GM23338 (cell line): ENCODE measurements around the gene GNAS. TPM values are rescaled to one million over a fixed set of nuclear protein-coding genes. Genes with fewer than 3 reads are reported as not detected.
A peak's percentile ranks its signal among the peaks of the same experiment; 100 is the strongest.

Experiments used
- ATAC-seq: fragments of 200-7000 bp; cut with Tn5 transposase; 3 replicates; pipeline ENCODE4 v1.9.1; 2020
- DNase-seq: peaks from one replicate; pipeline ENCODE4 v3.0.0-alpha.2; 2015; ENCODE audit warnings: low spot score
- H2AFZ ChIP-seq: fragments of 200-600 bp; sonication (generic); 2 replicates; pipeline ENCODE4 v1.8.0; 2016; ENCODE audit warnings: antibody characterized with exemption, mild to moderate bottlenecking, moderate library complexity
- H3F3A ChIP-seq: fragments of 200-600 bp; sonication (generic); replicated peaks from 2 replicates; pipeline ENCODE4 v1.8.0; 2017; ENCODE audit warnings: antibody characterized with exemption, mixed run types, low read depth
- H3K27ac ChIP-seq: fragments of 200-600 bp; sonication (generic); 2 replicates; pipeline ENCODE4 v1.6.1; 2016; ENCODE audit warnings: low read depth
- H3K27me3 ChIP-seq: fragments of 200-600 bp; sonication (generic); 2 replicates; pipeline ENCODE4 v1.8.0; 2016; ENCODE audit warnings: mild to moderate bottlenecking, mixed run types, moderate library complexity; ENCODE audit not compliant: insufficient read depth
- H3K36me3 ChIP-seq: fragments of 200-600 bp; sonication (generic); 2 replicates; pipeline ENCODE4 v1.8.0; 2016; ENCODE audit warnings: mild to moderate bottlenecking; ENCODE audit not compliant: insufficient read depth
- H3K4me1 ChIP-seq: fragments of 200-600 bp; sonication (generic); 2 replicates; pipeline ENCODE4 v1.8.0; 2016; ENCODE audit warnings: mild to moderate bottlenecking, moderate library complexity; ENCODE audit not compliant: insufficient read depth
- H3K4me2 ChIP-seq: fragments of 200-600 bp; sonication (generic); 2 replicates; pipeline ENCODE4 v1.7.1; 2017; ENCODE audit warnings: mixed run types
- H3K4me3 ChIP-seq: fragments of 200-600 bp; sonication (generic); 2 replicates; pipeline ENCODE4 v1.6.1; 2016; ENCODE audit warnings: mixed run types
- H3K79me2 ChIP-seq: fragments of 200-600 bp; sonication (generic); replicated peaks from 2 replicates; pipeline ENCODE4 v1.8.0; 2017; ENCODE audit warnings: mild to moderate bottlenecking; ENCODE audit not compliant: insufficient read depth
- H3K9me2 ChIP-seq: fragments of 200-600 bp; sonication (generic); 2 replicates; pipeline ENCODE4 v1.8.0; 2017; ENCODE audit not compliant: insufficient read depth
- H4K20me1 ChIP-seq: fragments of 200-600 bp; sonication (generic); replicated peaks from 2 replicates; pipeline ENCODE4 v1.8.0; 2017; ENCODE audit warnings: mild to moderate bottlenecking; ENCODE audit not compliant: insufficient read depth
- H3K27ac Mint-ChIP-seq: 2 replicates; pipeline ENCODE4 v1.8.0; 2020; ENCODE audit warnings: inconsistent platforms, mild to moderate bottlenecking, moderate library complexity, mixed read lengths
- H3K27me3 Mint-ChIP-seq: 3 replicates; pipeline ENCODE4 v1.8.0; 2022; ENCODE audit warnings: low read depth, mild to moderate bottlenecking, moderate library complexity, mixed read lengths, inconsistent platforms; ENCODE audit not compliant: insufficient read depth, poor library complexity
- H3K36me3 Mint-ChIP-seq: 3 replicates; pipeline ENCODE4 v1.8.0; 2021; ENCODE audit warnings: low read depth, mild to moderate bottlenecking, inconsistent platforms, moderate library complexity, mixed read lengths
- H3K4me1 Mint-ChIP-seq: 3 replicates; pipeline ENCODE4 v1.8.0; 2020; ENCODE audit warnings: mild to moderate bottlenecking, inconsistent platforms, mixed read lengths
- H3K4me3 Mint-ChIP-seq: 3 replicates; pipeline ENCODE4 v1.8.0; 2021; ENCODE audit warnings: moderate library complexity, mild to moderate bottlenecking, inconsistent platforms, mixed read lengths
- H3K9me3 Mint-ChIP-seq: 3 replicates; pipeline ENCODE4 v1.8.0; 2020; ENCODE audit warnings: moderate library complexity, mild to moderate bottlenecking, inconsistent platforms, mixed read lengths
- CREB1 ChIP-seq: fragments of 250-450 bp; sonication (Bioruptor Pico); IDR thresholded peaks from 2 replicates; pipeline ENCODE4 v1.5.0; 2020; ENCODE audit warnings: low read depth, mild to moderate bottlenecking, moderate library complexity
- CTCF ChIP-seq, 2 experiments: fragments of 200-600 bp in 1 of 2; sonication (generic) in 1 of 2; conservative IDR thresholded peaks; 2 replicates each; pipeline versions ENCODE4 v1.5.1 to v1.6.1; 2016 to 2017; ENCODE audit warnings: antibody characterized with exemption in 2 of 2, low read depth in 2 of 2, mild to moderate bottlenecking in 2 of 2, moderate library complexity in 1 of 2
- EZH2 ChIP-seq: fragments of 200-600 bp; sonication (generic); IDR thresholded peaks from one replicate; pipeline ENCODE4 v1.8.0; 2017; ENCODE audit warnings: antibody characterized with exemption, mild to moderate bottlenecking, low read depth; ENCODE audit not compliant: unreplicated experiment
- EZH2phosphoT487 ChIP-seq: fragments of 200-600 bp; sonication (generic); IDR thresholded peaks from one replicate; pipeline ENCODE4 v1.8.1; 2018; ENCODE audit warnings: antibody characterized with exemption; ENCODE audit not compliant: unreplicated experiment
- JUNB ChIP-seq: IDR thresholded peaks from one replicate; pipeline ENCODE4 v1.6.1; 2016; ENCODE audit warnings: antibody characterized with exemption; ENCODE audit not compliant: unreplicated experiment
- NANOG ChIP-seq: IDR thresholded peaks from 2 replicates; pipeline ENCODE4 v1.6.1; 2016; ENCODE audit warnings: antibody characterized with exemption, borderline replicate concordance
- ZNF114 ChIP-seq: fragments of 250-450 bp; sonication (Bioruptor Pico); IDR thresholded peaks from 2 replicates; pipeline ENCODE4 v1.5.0; 2020; ENCODE audit warnings: mild to moderate bottlenecking, moderate library complexity
- ZNF331 ChIP-seq: fragments of 250-450 bp; sonication (Bioruptor Pico); IDR thresholded peaks from 2 replicates; pipeline ENCODE4 v1.5.0; 2020; ENCODE audit warnings: low read depth, mild to moderate bottlenecking, moderate library complexity
- polyA plus RNA-seq: library from polyadenylated mRNA; unstranded; fragments of >200 nt; fragmentation: Nextera tagmentation; extraction: Ambion mirVana; gene quantifications from 2 replicates; pipeline ENCODE4 v1.2.1, GENCODE V29; 2016
- total RNA-seq: library from RNA; depleted of rRNA; stranded (reverse); fragments of >200 nt; shearing (Covaris generic); gene quantifications from 2 replicates; pipeline ENCODE4 v1.2.3, GENCODE V29; 2014

Gene GNAS
- total and polyA plus RNA-seq, 2 experiments from 2014 or later: 917 to 1,042 TPM

GRCh38 chr20:58853466-58853865 is 950 bp downstream of the GNAS start (continued):
- TF ChIP-seq JUNB (no peak), EZH2phosphoT487 (no peak), CTCF (conservative IDR thresholded peaks at IDR 0.05; ENCODE audit: low read depth in 2 of 2) (no peak), CREB1 (CRISPR knock-in tag) (no peak), NANOG (no peak), EZH2 (no peak)

- Histone ChIP-seq H3K27ac (no peak overlapping the region), H3K27me3 (peaks cover 67% of the 10 kb centered on the region), H3K9me2 (no peaks in the 10 kb centered on the region), H3K4me2 (peak overlapping the region; percentile 84), H3K4me1 (peaks cover 28% of the 10 kb centered on the region), H3K79me2 (peaks cover 74% of the 10 kb centered on the region), H3K4me3 (peak overlapping the region; percentile 58), H3F3A (peaks cover 8% of the 10 kb centered on the region; the same call in 1 of the 2 replicates), H4K20me1 (no peaks in the 10 kb centered on the region), H3K36me3 (no peaks in the 10 kb centered on the region), H2AFZ (peak overlapping the region; percentile 43; the same call in 1 of the 2 replicates)
- Mint-ChIP-seq H3K36me3 (peaks cover 45% of the 10 kb centered on the region), H3K9me3 (no peaks in the 10 kb centered on the region; the same call in 2 of the 3 replicates), H3K4me1 (peaks cover 51% of the 10 kb centered on the region), H3K27ac (no peak overlapping the region), H3K4me3 (peak overlapping the region; percentile 74), H3K27me3 (peaks cover 65% of the 10 kb centered on the region)
- no peak for DNase-seq
- peak; percentile 1; the same call in 2 of the 3 replicates for ATAC-seq
- no peak for TF ChIP-seq ZNF114 (CRISPR knock-in tag)
- TF ChIP-seq EZH2: peak; percentile 88
- TF ChIP-seq ZNF331 (CRISPR knock-in tag): no peak
- no peak for TF ChIP-seq EZH2phosphoT487
Observed at GRCh38 chr20:58853976-58854637, 1.6 kb downstream of the GNAS start.

- H3K79me2 ChIP-seq: peaks cover 71% of the 10 kb centered on the region
- H3K4me2 ChIP-seq: peak overlapping the region; percentile 84
- Mint-ChIP-seq H3K4me3 (peak overlapping the region; percentile 70), H3K36me3 (peaks cover 37% of the 10 kb centered on the region), H3K9me3 (no peaks in the 10 kb centered on the region; the same call in 2 of the 3 replicates), H3K27me3 (peaks cover 62% of the 10 kb centered on the region), H3K4me1 (peaks cover 43% of the 10 kb centered on the region), H3K27ac (no peak overlapping the region)
- TF ChIP-seq CTCF (conservative IDR thresholded peaks at IDR 0.05; ENCODE audit: low read depth in 2 of 2): no peak
- TF ChIP-seq EZH2: peak; percentile 89
- H3K27me3 ChIP-seq: peaks cover 67% of the 10 kb centered on the region
- DNase-seq: peak; percentile 68
- H2AFZ ChIP-seq: peak overlapping the region; percentile 87; the same call in 1 of the 2 replicates
- no peak overlapping the region for H3K27ac ChIP-seq
- peak; percentile 2 for ATAC-seq
- no peaks in the 10 kb centered on the region for H4K20me1 ChIP-seq
- H3K36me3 ChIP-seq: no peaks in the 10 kb centered on the region
- no peaks in the 10 kb centered on the region for H3K9me2 ChIP-seq
- peak overlapping the region; percentile 58 for H3K4me3 ChIP-seq
- peaks cover 8% of the 10 kb centered on the region; the same call in 1 of the 2 replicates for H3F3A ChIP-seq
- H3K4me1 ChIP-seq: peaks cover 22% of the 10 kb centered on the region; the same call in 1 of the 2 replicates
Observed at GRCh38 chr20:58854638-58855471, 2.3 kb downstream of the GNAS start.
